ENCODE data around the gene SLC51A. TPM values are rescaled to one million over a fixed set of nuclear protein-coding genes. Genes with fewer than 3 reads are reported as not detected.
A peak's percentile ranks its signal among the peaks of the same experiment; 100 is the strongest.

SLC51A gene
- total and polyA plus RNA-seq, 4 donors, result 0.33 to 15.4 (median 4.6) TPM

- Histone ChIP-seq H3K36me3 (ENCODE audit: control insufficient read depth, insufficient read depth, low read length) (peaks cover 6% of the 10 kb centered on the region), H3K9me3 (ENCODE audit: control insufficient read depth, insufficient read depth, low read length) (no peaks in the 10 kb centered on the region), H3K27me3 (ENCODE audit: control insufficient read depth, insufficient read depth, low read length) (no peaks in the 10 kb centered on the region), H3K4me1 (ENCODE audit: control insufficient read depth, insufficient read depth, low read length) (peaks cover 19% of the 10 kb centered on the region), H3K4me3 (ENCODE audit: low read depth, low read length) (no peak overlapping the region), H3K27ac (ENCODE audit: low read depth, low read length) (peak overlapping the region; percentile 57)
- 68% methylated on average over 12 of the region's 19 CpGs for WGBS (ENCODE audit: insufficient coverage)
- DNase-seq (ENCODE audit: low read depth in 4 of 6, low spot score in 6 of 6), result no peak
Observed at GRCh38 chr3:196222876-196223595, 6.7 kb downstream of the SLC51A start.

GRCh38 chr3:196225086-196225485, 8.8 kb downstream of the SLC51A start:
- WGBS (ENCODE audit: insufficient coverage), result 91% methylated on average over 7 of the region's 10 CpGs
- Histone ChIP-seq H3K27me3 (ENCODE audit: control insufficient read depth, insufficient read depth, low read length) (no peaks in the 10 kb centered on the region), H3K4me1 (ENCODE audit: control insufficient read depth, insufficient read depth, low read length) (peaks cover 4% of the 10 kb centered on the region), H3K4me3 (ENCODE audit: low read depth, low read length) (no peak overlapping the region), H3K36me3 (ENCODE audit: control insufficient read depth, insufficient read depth, low read length) (peaks cover 7% of the 10 kb centered on the region), H3K9me3 (ENCODE audit: control insufficient read depth, insufficient read depth, low read length) (no peaks in the 10 kb centered on the region), H3K27ac (ENCODE audit: low read depth, low read length) (no peak overlapping the region)
- no peak for DNase-seq (ENCODE audit: low read depth in 4 of 6, low spot score in 6 of 6)

- 89% methylated on average over 12 of the region's 15 CpGs for WGBS (ENCODE audit: insufficient coverage)
- DNase-seq (ENCODE audit: low read depth in 4 of 6, low spot score in 6 of 6), result no peak
- peaks cover 5% of the 10 kb centered on the region for H3K4me1 ChIP-seq (ENCODE audit: control insufficient read depth, insufficient read depth, low read length)
Observed at GRCh38 chr3:196225763-196226364, 9.5 kb downstream of the SLC51A start.

GRCh38 chr3:196227121-196227561, 10.8 kb downstream of the SLC51A start:
- Histone ChIP-seq H3K9me3 (ENCODE audit: control insufficient read depth, insufficient read depth, low read length) (no peaks in the 10 kb centered on the region), H3K4me3 (ENCODE audit: low read depth, low read length) (no peak overlapping the region), H3K27me3 (ENCODE audit: control insufficient read depth, insufficient read depth, low read length) (no peaks in the 10 kb centered on the region), H3K4me1 (ENCODE audit: control insufficient read depth, insufficient read depth, low read length) (peaks cover 5% of the 10 kb centered on the region), H3K36me3 (ENCODE audit: control insufficient read depth, insufficient read depth, low read length) (peaks cover 8% of the 10 kb centered on the region), H3K27ac (ENCODE audit: low read depth, low read length) (no peak overlapping the region)
- 86% methylated on average over 12 of the region's 14 CpGs for WGBS (ENCODE audit: insufficient coverage)
- DNase-seq (ENCODE audit: low read depth in 4 of 6, low spot score in 6 of 6), result no peak

More at GRCh38 chr3:196225763-196226364, 9.5 kb downstream of the SLC51A start:
- no peak overlapping the region for H3K4me3 ChIP-seq (ENCODE audit: low read depth, low read length)
- H3K36me3 ChIP-seq (ENCODE audit: control insufficient read depth, insufficient read depth, low read length), result peaks cover 7% of the 10 kb centered on the region
- H3K9me3 ChIP-seq (ENCODE audit: control insufficient read depth, insufficient read depth, low read length), result no peaks in the 10 kb centered on the region
- no peak overlapping the region for H3K27ac ChIP-seq (ENCODE audit: low read depth, low read length)
- H3K27me3 ChIP-seq (ENCODE audit: control insufficient read depth, insufficient read depth, low read length), result no peaks in the 10 kb centered on the region

GRCh38 chr3:196227629-196228493, 11.5 kb downstream of the SLC51A start:
- Histone ChIP-seq H3K4me3 (ENCODE audit: low read depth, low read length) (no peak overlapping the region), H3K27me3 (ENCODE audit: control insufficient read depth, insufficient read depth, low read length) (no peaks in the 10 kb centered on the region), H3K36me3 (ENCODE audit: control insufficient read depth, insufficient read depth, low read length) (peaks cover 10% of the 10 kb centered on the region), H3K4me1 (ENCODE audit: control insufficient read depth, insufficient read depth, low read length) (peaks cover 5% of the 10 kb centered on the region), H3K9me3 (ENCODE audit: control insufficient read depth, insufficient read depth, low read length) (no peaks in the 10 kb centered on the region), H3K27ac (ENCODE audit: low read depth, low read length) (no peak overlapping the region)
- 72% methylated on average over 17 of the region's 24 CpGs for WGBS (ENCODE audit: insufficient coverage)
- DNase-seq (ENCODE audit: low read depth in 4 of 6, low spot score in 6 of 6), result no peak

- 91% methylated on average over 9 of the region's 12 CpGs for WGBS (ENCODE audit: insufficient coverage)
- H3K36me3 ChIP-seq (ENCODE audit: control insufficient read depth, insufficient read depth, low read length), result peaks cover 35% of the 10 kb centered on the region
- peaks cover 5% of the 10 kb centered on the region for H3K4me1 ChIP-seq (ENCODE audit: control insufficient read depth, insufficient read depth, low read length)
- H3K27ac ChIP-seq (ENCODE audit: low read depth, low read length), result no peak overlapping the region
- H3K9me3 ChIP-seq (ENCODE audit: control insufficient read depth, insufficient read depth, low read length), result no peaks in the 10 kb centered on the region
- no peak for DNase-seq (ENCODE audit: low read depth in 4 of 6, low spot score in 6 of 6)
- H3K4me3 ChIP-seq (ENCODE audit: low read depth, low read length), result no peak overlapping the region
- no peaks in the 10 kb centered on the region for H3K27me3 ChIP-seq (ENCODE audit: control insufficient read depth, insufficient read depth, low read length)
Observed at GRCh38 chr3:196232154-196232881, 16.0 kb downstream of the SLC51A start.

GRCh38 chr3:196232882-196233251, 16.5 kb downstream of the SLC51A start:
- H3K27me3 ChIP-seq (ENCODE audit: control insufficient read depth, insufficient read depth, low read length), result no peaks in the 10 kb centered on the region
- H3K4me1 ChIP-seq (ENCODE audit: control insufficient read depth, insufficient read depth, low read length), result peaks cover 5% of the 10 kb centered on the region
- DNase-seq (ENCODE audit: low read depth in 4 of 6, low spot score in 6 of 6), result no peak
- no peak overlapping the region for H3K27ac ChIP-seq (ENCODE audit: low read depth, low read length)
- H3K36me3 ChIP-seq (ENCODE audit: control insufficient read depth, insufficient read depth, low read length), result peaks cover 34% of the 10 kb centered on the region
- H3K9me3 ChIP-seq (ENCODE audit: control insufficient read depth, insufficient read depth, low read length), result no peaks in the 10 kb centered on the region
- no peak overlapping the region for H3K4me3 ChIP-seq (ENCODE audit: low read depth, low read length)
- WGBS (ENCODE audit: insufficient coverage), result 100% methylated on average over 1 of the region's 8 CpGs

- Histone ChIP-seq H3K36me3 (ENCODE audit: control insufficient read depth, insufficient read depth, low read length) (peaks cover 45% of the 10 kb centered on the region), H3K27me3 (ENCODE audit: control insufficient read depth, insufficient read depth, low read length) (no peaks in the 10 kb centered on the region), H3K4me3 (ENCODE audit: low read depth, low read length) (no peak overlapping the region), H3K27ac (ENCODE audit: low read depth, low read length) (no peak overlapping the region), H3K9me3 (ENCODE audit: control insufficient read depth, insufficient read depth, low read length) (no peaks in the 10 kb centered on the region), H3K4me1 (ENCODE audit: control insufficient read depth, insufficient read depth, low read length) (no peaks in the 10 kb centered on the region)
- DNase-seq (ENCODE audit: low read depth in 4 of 6, low spot score in 6 of 6), result no peak
- 84% methylated on average over 10 of the region's 12 CpGs for WGBS (ENCODE audit: insufficient coverage)
Observed at GRCh38 chr3:196235452-196236122, 19.3 kb downstream of the SLC51A start.

GRCh38 chr3:196236223-196236622, 19.9 kb downstream of the SLC51A start:
- peaks cover 50% of the 10 kb centered on the region for H3K36me3 ChIP-seq (ENCODE audit: control insufficient read depth, insufficient read depth, low read length)
- H3K4me1 ChIP-seq (ENCODE audit: control insufficient read depth, insufficient read depth, low read length), result no peaks in the 10 kb centered on the region
- DNase-seq (ENCODE audit: low read depth in 4 of 6, low spot score in 6 of 6), result peak in 1 of 6 donors; percentile 67
- 71% methylated on average over 5 of the region's 8 CpGs for WGBS (ENCODE audit: insufficient coverage)
- H3K4me3 ChIP-seq (ENCODE audit: low read depth, low read length), result no peak overlapping the region
- no peak overlapping the region for H3K27ac ChIP-seq (ENCODE audit: low read depth, low read length)
- H3K27me3 ChIP-seq (ENCODE audit: control insufficient read depth, insufficient read depth, low read length), result no peaks in the 10 kb centered on the region
- H3K9me3 ChIP-seq (ENCODE audit: control insufficient read depth, insufficient read depth, low read length), result no peaks in the 10 kb centered on the region

All from spinal cord (tissue), 10 donors.